Occipital lobe (tissue), 2 donors: Measurements from ENCODE around the gene DLG2. TPM values are rescaled to one million over a fixed set of nuclear protein-coding genes. Genes with fewer than 3 reads are reported as not detected.
A peak's percentile ranks its signal among the peaks of the same experiment; 100 is the strongest.

Experiments used
- DNase-seq: peaks from one replicate; lab custom pipeline; 2025; lab: John Stamatoyannopoulos, UW
- total RNA-seq: library from RNA; depleted of rRNA; stranded (reverse); fragments of >200 nt; gene quantifications from one replicate; pipeline ENCODE4 v1.2.3, GENCODE V29; 2014

The DLG2 gene
- total RNA-seq, 1 donor from 2014 or later: 353 TPM

DNA sequence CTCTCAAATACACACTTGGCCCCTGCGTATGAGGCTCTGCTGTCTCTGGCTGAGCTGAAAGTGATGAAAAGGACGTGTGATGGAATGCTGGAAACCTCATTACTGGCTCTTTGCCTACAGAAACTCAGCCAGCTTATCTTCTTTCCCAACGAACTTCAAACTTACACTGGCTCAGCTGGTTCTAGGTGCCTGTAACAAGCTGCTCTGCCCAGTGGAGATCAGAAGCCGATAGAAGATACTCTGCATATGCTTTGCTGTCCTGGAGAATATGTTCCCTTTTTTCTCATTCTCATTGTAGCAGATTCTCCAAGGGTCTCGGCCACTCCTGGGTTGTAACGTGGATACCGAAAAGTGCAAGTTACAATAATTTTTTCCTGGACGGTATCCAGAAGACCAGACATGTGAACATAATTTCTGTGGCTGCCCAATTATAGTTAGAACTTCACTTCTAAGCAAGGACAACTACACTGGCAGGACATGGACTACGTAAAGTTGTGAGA is 1935.6 kb downstream of the DLG2 start:
- no peak for DNase-seq

DNA sequence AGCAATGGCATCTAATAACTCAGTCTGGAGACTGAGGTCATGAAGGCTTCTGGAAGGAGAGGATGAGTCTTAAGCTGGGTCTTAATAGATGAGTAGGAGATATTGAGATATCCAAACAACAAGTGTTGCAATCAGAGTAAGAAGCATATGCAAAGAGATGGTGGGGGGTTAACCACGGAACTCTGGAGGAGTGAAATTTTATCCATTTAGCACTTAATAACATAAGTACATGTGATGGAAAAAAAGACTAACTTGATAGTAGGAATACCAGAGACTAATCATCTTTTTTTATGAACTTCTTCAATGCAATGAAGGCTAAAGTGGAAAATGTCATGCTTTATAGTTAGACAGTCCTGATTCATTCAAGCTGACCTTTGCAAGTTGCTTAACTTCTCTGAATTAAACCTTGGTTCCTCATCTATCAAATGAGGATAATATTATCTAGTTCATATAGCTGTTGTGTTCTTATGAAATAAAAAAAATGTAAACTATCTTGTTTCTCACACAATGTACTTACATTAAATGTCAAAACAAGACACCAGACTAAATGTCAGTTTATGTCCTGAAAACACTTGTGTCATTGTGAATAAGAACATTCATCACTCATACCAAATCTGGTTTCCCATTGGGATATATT is 1937.9 kb downstream of the DLG2 start:
- no peak for DNase-seq

- no peak for DNase-seq
These were observed 1939.4 kb downstream of the DLG2 start for GRCh38 chr11:83687787-83688186.

DNA sequence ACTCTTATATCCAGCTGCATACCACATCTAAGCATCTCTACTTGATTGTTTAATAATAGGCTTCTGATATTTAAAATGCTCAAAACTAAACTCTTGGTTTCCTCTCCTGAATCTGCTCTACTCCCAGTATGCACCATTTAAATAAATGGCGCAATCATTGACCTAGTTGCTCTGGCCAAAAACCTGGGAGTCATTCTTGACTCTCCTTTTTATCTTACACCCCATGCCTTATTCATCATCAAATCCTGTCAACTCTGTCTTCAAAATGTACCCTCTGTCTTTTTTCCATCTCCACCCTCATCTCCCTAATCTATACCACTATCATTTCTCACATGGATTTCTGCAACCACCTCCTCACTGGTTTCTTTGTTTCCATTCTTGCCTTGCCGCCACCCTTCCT is 1941.4 kb downstream of the DLG2 start:
- DNase-seq: no peak

- no peak for DNase-seq
These were observed 1943.1 kb downstream of the DLG2 start for GRCh38 chr11:83684071-83684470.

GRCh38 chr11:83682611-83682973 is 1944.6 kb downstream of the DLG2 start:
- no peak for DNase-seq

DNA sequence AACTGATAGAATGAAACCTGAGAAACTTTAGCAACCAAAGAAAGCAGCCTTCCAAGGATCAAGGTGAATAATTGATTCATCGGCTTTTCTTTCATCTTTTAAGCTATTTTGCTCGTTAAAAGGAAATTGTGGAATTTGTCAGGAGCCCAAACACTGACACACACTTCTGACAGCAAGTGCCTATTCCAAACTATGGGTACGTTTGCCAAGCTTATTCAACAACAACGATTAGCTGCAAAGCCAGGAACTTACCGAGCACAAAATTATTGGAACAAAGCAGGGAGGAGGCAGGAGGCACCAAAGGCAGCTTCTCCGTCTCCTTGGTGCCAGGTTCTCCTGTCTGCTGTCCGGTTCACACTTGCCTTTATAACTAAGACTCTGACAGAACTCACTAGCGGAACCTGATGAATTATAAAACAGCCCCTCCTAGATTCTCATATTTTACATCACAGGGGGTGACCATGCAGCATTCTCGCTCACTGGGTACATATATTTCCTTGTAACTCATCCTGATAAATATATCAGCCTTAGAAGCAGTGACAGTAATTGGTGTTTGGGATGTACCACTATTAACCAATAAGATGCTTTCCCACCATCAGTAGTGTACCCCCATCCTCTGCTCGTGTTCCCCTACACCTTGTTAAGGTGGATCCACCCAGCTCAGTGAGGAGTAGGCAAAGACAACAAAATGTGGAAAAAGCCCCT is 1945.1 kb downstream of the DLG2 start:
- peak; percentile 16 for DNase-seq

GRCh38 chr11:83681031-83681781 is 1945.9 kb downstream of the DLG2 start:
- DNase-seq: peak; percentile 19

- no peak for DNase-seq
These were observed 1946.8 kb downstream of the DLG2 start for GRCh38 chr11:83680321-83680720.

DNA sequence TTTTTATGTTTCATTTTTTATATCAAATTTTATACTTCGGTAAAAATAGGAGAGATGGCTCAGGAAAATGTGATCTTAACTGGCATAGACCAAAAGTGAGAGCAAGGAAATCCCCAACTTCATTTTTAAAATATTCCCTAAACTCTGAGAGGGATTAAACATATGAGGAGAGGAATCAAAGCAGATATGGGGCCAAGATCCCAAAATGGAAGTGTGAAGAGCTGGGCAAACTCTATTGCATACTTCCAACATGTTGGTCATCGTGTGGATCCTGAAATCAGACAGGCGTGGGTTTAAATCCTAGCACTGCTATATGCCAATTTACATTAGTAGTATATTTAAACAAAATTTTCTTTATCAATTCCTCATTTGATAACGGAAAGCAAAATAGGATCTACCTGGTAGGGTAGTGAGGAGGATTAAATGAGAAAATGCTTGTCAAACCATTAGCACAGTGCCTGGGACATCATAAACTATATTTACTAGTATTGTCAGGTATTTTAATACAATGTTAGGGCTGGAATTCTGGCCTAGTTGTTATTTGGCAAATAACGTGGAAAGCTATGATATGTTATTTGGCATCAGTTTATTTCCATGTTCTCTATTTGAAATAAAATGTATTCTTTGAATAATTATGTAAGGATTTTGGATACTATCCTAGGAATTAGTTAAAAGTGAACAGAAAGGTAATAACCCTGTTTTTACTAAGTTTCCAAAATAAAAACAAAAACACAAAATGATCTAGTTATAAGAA is 1948.1 kb downstream of the DLG2 start:
- no peak for DNase-seq

DNA sequence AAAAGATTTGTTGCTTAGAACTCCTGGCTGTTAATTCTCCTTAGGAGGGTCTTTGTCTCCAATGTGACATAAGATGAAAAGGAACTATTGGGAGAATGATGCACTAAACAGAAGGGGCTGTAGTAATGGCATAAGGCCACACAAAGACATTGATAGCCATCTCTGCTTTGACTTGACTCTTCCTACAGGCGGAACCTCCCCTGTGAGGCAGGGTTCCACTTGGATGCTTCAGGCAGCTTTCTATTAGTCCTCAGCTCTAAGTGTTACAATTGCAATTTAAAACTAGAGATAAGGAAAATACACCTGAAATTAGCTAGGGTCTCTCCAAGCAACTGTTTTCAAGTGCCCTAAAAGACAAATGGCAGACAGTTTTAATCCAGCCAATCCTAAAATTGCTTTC is 1949.4 kb downstream of the DLG2 start:
- no peak for DNase-seq

- no peak for DNase-seq
These were observed 1951.0 kb downstream of the DLG2 start for GRCh38 chr11:83676056-83676601.

DNA sequence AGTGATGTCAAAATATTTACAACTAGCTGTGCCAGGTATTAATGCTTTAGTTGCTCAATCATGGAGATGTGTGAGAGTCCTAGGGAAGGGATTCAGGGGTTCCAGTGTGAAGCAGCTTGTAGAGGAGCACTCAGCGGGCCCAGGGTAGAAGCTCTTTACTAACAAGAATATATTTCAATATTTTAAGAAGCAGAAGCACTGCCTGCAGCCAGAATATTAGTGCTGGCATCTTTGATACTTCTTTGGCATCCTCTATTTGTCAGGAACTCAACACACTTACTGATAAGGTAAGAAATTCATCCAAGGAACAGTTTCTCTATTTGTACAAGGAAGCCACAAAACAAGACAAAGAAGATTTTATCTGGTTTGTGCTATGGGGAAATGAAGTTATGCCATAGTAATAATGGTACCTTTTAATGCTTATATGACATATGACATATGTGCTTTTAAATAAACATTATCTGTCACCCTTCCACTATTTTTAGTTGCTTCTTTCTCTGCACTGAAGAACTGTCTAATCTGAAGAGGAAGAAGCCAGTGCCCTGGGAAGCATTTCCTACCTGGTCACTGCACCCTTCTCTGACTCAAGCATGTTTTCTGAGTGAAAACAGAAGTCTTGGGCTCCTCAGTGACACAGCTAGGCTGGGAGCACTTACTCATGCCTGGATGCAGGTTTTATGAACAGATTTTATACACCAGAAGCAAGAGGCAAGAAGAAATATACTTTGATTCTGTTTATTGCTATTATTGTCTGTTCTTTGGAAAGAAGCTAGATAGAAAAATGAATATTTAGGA is 1952.8 kb downstream of the DLG2 start:
- DNase-seq: no peak

GRCh38 chr11:83671289-83671688 is 1955.9 kb downstream of the DLG2 start:
- DNase-seq: no peak

DNA sequence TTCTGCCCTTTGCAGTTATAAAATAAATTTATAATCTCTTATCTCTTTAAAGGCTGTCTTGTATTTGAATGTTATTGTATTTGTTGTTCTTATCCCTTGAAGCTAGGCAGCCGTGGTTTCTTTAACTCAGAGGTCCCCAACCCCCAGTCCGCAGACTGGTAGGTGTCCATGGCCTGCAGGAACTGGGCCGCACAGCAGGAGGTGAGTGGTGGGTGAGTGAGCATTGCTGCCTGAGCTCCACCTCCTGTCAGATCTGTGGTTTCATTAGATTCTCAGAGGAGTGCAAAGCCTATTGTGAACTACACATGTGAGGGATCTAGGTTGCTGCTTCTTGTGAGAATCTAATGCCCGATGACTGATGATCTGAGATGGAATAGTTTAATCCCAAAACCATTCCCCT is 1961.0 kb downstream of the DLG2 start:
- DNase-seq: no peak

DNA sequence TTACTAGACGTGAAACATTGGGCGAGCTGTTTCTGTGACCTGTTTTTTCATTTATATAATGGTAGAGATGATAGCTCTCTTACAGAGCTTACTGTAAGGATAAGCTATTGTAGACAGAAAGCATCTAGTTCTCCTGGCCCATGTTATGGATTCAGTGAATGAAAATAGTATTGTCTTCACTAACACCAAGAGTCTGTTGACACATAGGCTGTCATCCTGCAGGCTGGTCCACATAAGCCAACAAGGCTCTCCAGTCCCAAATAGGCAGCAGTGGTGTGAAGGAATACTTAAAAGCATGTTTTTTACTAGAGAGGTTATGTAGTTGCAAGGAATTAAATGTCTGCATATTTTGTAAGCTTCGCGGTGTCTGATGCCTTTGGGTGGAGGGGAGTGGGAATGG is 1963.2 kb downstream of the DLG2 start:
- no peak for DNase-seq

GRCh38 chr11:83663446-83663845 is 1963.7 kb downstream of the DLG2 start:
- DNase-seq: no peak

DNA sequence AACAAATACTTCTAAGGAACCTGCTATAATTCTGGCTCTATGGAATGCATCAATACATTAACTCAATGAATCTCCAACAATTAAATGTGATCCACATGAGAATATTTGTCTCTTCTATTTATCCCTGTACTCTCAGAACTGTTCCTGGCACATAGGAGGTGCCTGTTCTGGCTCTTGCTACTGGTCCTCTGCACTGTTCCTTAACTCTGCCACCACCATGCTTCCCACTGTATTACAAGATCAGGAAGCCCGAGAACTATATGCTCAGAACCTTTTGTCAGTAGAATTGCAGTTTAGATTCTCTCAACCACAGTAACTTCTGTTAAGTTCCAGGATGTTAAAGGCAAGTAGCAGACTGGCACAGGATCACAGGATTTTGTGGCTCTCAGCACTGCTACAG is 1964.7 kb downstream of the DLG2 start:
- no peak for DNase-seq

- no peak for DNase-seq
These were observed 1965.4 kb downstream of the DLG2 start for GRCh38 chr11:83661491-83662350.

GRCh38 chr11:83659466-83659865 is 1967.7 kb downstream of the DLG2 start:
- DNase-seq: no peak
